ENCODE measurements around the gene CRYBG1. TPM values are rescaled to one million over a fixed set of nuclear protein-coding genes. Genes with fewer than 3 reads are reported as not detected.
"Not testable (repeated sequence)": the region's sequence is repeated elsewhere in the genome, so short reads cannot be mapped to it uniquely, and the experiment has no call there.

The CRYBG1 gene
- total RNA-seq, 4 donors from 2014 or later = 7.9 to 14.4 (median 11.1) TPM

DNA sequence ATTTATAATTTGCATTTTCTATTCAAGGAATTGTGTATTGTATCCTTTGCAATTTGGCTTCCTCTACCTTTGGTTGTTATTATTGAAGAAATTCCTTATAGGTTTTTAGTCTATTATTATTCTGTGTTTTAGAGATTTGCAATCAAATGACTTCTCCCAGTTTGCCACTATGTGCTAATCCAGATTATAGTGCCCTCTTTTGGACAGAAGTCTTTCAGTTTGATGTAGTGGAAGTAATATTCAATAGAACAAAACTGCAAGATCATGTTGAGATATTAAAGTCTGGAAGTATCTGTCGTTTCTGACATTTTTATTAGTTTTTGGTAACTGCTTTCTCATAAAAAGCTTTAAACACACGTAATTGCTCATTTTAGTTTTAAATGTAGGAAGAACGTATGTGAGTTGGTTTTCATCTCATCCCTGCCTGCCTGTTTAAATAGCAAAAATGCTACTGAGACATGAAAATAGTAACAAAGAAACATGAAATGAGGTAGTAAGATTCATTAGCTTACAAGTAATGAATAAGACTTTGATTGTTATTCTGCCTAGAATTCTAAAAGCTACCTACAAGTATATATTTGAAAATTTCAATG is 195.9 kb downstream of the CRYBG1 start:
- WGBS, 2 donors = 73 to 80% methylated on average over 3 of the region's 3 CpGs
- no peak overlapping the region for H3K27ac ChIP-seq
- intact Hi-C loops (cut with DNase I) = no loop called here
- no peaks in the 10 kb centered on the region for H3K9me3 ChIP-seq
- H3K36me3 ChIP-seq = no peaks in the 10 kb centered on the region
- DNase-seq = no peak
- no peak overlapping the region for H3K4me3 ChIP-seq (replicated peaks in 1 of 3)
- no peaks in the 10 kb centered on the region for H3K27me3 ChIP-seq
- H3K4me1 ChIP-seq = peaks cover 2 to 5% of the 10 kb centered on the region in 2 donors
- TF ChIP-seq CTCF (IDR thresholded peaks at IDR 0.05) (peak in 3 of 6 experiments; percentile 35 to 42 (median 38)), POLR2A (IDR thresholded peaks at IDR 0.05) (no peak)

- DNase-seq = no peak
- intact Hi-C loops (cut with DNase I) = no loop called here
Observed at GRCh38 chr6:106557837-106558236, 197.3 kb downstream of the CRYBG1 start.

GRCh38 chr6:106558364-106558763 is 197.8 kb downstream of the CRYBG1 start:
- peaks cover 11 to 13% of the 10 kb centered on the region in 2 donors for H3K4me1 ChIP-seq
- no peaks in the 10 kb centered on the region for H3K9me3 ChIP-seq
- no peaks in the 10 kb centered on the region for H3K27me3 ChIP-seq
- no peak overlapping the region for H3K4me3 ChIP-seq (replicated peaks in 1 of 3)
- H3K27ac ChIP-seq = no peak overlapping the region
- intact Hi-C loops (cut with DNase I) = no loop called here
- no peak for TF ChIP-seq POLR2A (IDR thresholded peaks at IDR 0.05)
- TF ChIP-seq CTCF (IDR thresholded peaks at IDR 0.05) = no peak
- no peak for DNase-seq
- no peaks in the 10 kb centered on the region for H3K36me3 ChIP-seq
- WGBS, 2 donors = 94 to 96% methylated on average over 4 of the region's 4 CpGs

More at GRCh38 chr6:106557837-106558236, 197.3 kb downstream of the CRYBG1 start:
- Histone ChIP-seq H3K9me3 (no peaks in the 10 kb centered on the region), H3K4me1 (peaks cover 11 to 13% of the 10 kb centered on the region in 2 donors), H3K36me3 (no peaks in the 10 kb centered on the region), H3K4me3 (replicated peaks in 1 of 3) (no peak overlapping the region), H3K27me3 (no peaks in the 10 kb centered on the region), H3K27ac (no peak overlapping the region)
- no peak for TF ChIP-seq CTCF (IDR thresholded peaks at IDR 0.05)
- TF ChIP-seq POLR2A (IDR thresholded peaks at IDR 0.05) = no peak
- WGBS, 2 donors = 70% methylated on average over 2 of the region's 2 CpGs

DNA sequence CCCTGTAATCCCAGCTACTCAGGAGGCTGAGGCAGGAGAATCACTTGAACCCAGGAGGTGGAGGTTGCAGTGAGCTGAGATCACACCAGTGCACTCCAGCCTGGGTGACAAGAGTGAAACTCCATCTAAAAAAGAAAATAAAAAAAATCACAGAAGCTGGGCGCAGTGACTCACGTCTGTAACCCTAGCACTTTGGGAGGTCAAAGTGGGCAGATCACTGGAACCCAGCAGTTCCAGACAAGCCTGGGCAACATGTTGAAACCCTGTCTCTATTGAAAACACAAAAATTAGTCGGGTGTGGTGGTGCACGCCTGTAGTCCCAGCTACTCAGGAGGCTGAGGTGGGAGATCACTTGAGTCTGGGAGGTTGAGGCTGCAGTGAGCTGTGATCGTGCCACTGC is 199.1 kb downstream of the CRYBG1 start:
- not testable (repeated sequence) for H3K9me3 ChIP-seq; H3K27me3 ChIP-seq; DNase-seq; H3K4me3 ChIP-seq (replicated peaks in 1 of 3); H3K36me3 ChIP-seq; H3K27ac ChIP-seq
- peaks cover 11 to 13% of the 10 kb centered on the region in 2 donors for H3K4me1 ChIP-seq
- intact Hi-C loops (cut with DNase I) = loop anchor here (10.0 kb wide), 1 partner anchor 225 kb away; no protein-coding TSS in a partner anchor
- WGBS, 2 donors = 92 to 96% methylated on average over 5 of the region's 5 CpGs

DNA sequence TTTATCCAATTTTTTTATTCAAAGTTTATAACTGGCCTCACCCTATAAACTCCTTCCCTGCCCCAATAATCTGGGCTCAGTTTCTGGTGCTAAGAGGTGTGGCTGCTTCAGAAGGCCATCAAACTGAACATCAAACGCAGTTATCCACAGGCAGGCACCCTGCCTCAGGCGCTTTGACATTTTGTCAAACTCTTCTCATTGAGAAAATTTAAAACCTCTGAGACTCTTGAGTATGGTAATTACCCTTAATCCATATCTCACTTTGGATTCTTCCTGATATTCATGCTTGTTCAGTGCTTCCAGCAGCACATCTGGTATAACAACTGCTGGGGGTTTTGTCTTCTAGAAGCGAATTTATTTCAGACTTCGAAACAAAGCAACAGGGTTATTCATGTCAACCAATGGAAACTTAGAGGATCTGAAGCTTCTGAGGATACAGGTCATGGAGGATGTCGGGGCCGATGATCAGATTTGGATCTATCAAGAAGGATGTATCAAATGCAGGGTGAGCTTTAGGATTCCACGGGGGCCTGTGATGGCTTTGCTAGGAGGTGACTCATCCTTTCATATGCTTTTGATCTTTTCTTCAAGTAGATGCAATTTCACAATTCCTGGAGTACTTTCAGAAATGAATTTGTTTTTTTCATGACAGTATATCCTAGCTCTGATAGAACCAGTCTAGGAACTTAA is 200.6 kb downstream of the CRYBG1 start:
- H3K36me3 ChIP-seq = no peaks in the 10 kb centered on the region
- H3K27me3 ChIP-seq = no peaks in the 10 kb centered on the region
- TF ChIP-seq POLR2A (IDR thresholded peaks at IDR 0.05) (no peak), CTCF (IDR thresholded peaks at IDR 0.05) (no peak)
- H3K27ac ChIP-seq = peak overlapping the region; percentile 47 to 80 (median 48)
- H3K4me3 ChIP-seq (replicated peaks in 1 of 3) = no peak overlapping the region
- H3K4me1 ChIP-seq = peaks cover 11 to 13% of the 10 kb centered on the region in 2 donors
- intact Hi-C loops (cut with DNase I) = loop anchor here (10.0 kb wide), 1 partner anchor 226 kb away; no protein-coding TSS in a partner anchor
- no peaks in the 10 kb centered on the region for H3K9me3 ChIP-seq
- 93 to 96% methylated on average over 7 of the region's 7 CpGs for WGBS, 2 donors
- no peak for DNase-seq
